Frontal cortex (tissue), 4 donors: Measurements from ENCODE around the gene LAT. TPM values are rescaled to one million over a fixed set of nuclear protein-coding genes. Genes with fewer than 3 reads are reported as not detected.
"Not testable (repeated sequence)": the region's sequence is repeated elsewhere in the genome, so short reads cannot be mapped to it uniquely, and the experiment has no call there.

Source experiments
- DNase-seq, 2 donors: peaks; one replicate each; pipeline ENCODE4 v3.0.0; 2012; ENCODE audit warnings: low spot score in 2 of 2
- FAIRE-seq: peaks from 2 replicates; lab custom pipeline; 2012; peaks lifted over from hg19 to GRCh38; lab: Jason Lieb, UNC
- total RNA-seq: library from RNA; depleted of rRNA; stranded (reverse); fragments of >200 nt; gene quantifications from one replicate; pipeline ENCODE4 v1.2.3, GENCODE V29; 2014
- donor health status: control.
- donor health status: control.
- donor health status: control.

LAT gene
- total RNA-seq, 1 donor from 2014 or later = 0.41 TPM

DNA sequence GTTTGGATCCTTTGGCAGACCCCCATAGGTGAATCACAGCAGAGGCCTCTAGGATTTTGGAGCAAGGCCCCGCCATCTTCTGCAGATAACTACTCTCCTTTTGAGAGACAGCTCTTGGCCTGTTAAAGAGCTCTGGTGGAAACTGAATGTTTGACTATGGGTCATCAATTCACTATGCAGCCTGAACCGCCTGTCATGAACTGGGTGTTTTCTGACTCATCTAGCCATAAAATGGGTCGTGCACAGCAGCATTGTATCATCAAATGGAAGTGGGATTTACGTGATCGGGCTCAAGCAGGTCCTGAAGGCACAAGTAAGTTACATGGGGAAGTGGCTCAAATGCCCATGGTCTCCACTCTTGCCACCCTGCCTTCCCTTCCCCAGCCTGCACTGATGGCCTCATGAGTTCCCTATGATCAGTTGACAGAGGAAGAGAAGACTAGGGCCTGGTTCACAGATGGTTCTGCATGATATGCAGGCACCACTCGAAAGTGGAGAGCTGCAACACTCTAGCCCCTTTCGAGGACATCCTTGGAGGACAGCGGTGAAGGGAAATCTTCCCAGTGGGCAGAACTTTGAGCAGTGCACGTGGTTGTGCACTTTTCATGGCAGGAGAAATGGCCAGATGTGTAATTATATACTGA, 19.8 kb downstream of the LAT start:
- DNase-seq, FAIRE-seq: not testable (repeated sequence)

DNA sequence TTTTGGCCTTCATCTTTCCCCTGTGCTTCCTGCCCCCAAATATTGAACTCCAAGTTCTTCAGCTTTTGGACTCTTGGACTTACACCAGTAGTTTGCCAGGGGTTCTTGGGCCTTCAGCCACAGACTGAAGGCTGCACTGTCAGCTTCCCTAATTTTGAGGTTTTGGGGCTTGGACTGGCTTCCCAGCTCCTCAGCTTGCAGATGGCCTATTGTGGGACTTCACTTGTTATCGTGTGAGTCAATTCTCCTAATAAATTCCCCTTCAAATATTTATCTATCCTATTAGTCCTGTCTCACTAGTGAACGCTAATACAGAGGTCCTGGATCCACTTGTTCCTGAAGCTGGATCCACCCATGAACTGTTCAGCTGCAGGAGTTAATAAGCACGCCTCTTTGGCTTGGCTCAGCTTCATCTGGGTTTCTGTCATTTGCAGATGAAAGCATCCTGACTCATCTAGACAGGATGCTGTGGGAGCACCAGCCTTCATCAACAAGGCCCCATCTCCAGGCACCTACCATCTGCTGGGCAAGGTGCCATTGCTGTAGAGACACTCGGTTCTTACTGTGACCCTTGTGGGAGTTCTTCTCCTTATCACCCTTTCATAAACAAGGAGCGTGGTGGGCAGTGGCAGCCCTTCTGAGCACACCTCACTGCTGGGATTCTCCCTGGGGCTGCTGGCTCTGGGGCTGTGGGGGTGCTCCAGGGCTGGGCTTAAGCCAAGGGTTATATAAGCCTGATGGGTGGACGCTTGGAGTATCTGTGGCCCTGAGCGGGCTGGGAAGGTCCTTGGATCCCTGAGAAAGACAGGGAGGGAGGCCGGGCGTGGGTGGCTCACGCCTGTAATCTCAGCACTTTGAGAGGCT, 23.1 kb downstream of the LAT start:
- DNase-seq = no peak
- FAIRE-seq = no peak

DNA sequence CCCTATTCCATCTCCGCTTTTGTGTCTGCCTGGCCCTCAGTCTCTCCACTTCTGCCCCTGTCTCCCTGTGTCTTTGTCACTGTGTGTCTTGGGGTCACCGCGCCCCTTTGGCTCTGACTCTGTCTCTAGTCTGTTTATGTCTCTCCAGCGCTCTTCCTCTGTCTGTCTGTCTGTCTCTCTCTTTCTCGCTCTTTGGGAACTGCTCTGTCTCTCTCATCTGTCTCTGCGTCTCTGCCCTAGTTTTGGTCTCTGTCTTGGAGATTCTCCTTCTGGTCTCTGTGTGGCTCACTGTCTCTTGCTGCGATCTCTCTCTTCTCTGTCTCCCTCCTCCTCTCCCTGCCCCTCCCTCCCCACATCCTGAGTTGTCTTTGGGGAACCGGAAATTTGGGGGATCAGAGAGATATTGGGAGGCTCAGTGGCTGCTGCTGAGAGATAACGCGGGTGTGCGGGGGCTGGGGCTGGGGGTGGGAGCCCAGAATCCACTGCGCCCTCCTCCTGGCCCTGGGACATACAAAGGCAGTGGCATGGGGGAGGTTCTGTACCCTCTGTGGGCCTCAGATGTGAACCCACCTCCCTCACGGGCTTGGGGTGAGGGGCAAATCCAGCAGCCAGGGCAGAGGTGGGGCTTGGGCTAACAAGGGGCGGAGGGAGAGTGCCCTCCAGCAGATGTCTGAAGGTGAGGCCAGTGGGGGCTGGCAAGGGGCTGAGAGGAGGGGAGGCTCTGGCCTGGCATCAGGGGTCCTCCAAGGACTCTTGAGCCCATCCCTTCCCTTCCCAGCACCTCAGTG, 24.4 kb downstream of the LAT start:
- FAIRE-seq = no peak

DNA sequence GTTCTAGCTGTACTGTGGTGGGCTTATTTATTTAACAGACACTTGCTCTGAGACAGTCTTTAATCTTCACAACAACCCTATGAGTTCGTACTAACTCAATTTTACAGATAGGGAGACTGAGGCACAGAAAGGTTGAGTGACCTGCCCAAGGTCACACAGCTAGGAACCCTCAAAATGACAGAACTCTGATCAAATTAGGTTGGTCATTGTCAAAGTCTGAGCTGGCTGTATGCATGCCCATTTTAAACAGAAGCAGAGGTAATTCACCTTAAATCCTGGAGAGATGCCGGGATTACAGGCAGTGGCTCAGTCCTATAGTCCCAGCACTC, 24.9 kb downstream of the LAT start:
- DNase-seq = no peak
- no peak for FAIRE-seq

More for the DNA sequence above, 24.4 kb downstream of the LAT start:
- DNase-seq = no peak

DNA sequence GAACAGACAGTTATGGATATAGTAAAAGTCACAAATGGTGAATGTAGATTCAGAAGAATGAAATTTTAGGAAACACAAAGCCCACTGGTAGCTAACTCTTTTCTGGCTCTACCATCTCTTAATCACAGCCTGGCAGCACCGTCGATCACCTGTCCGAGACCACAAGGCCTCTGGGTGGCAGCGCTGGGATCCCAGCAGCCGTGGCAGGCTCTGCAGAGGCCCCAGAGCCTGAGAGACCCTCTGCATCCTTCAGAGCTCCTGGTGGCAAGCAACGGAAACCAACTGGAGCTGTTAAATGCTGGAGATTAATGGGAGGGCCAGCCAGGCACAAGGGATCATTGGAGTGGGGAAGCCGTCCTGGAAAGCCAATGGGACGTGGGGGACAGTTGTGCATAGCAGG, 26.3 kb downstream of the LAT start:
- no peak for DNase-seq
- no peak for FAIRE-seq

DNA sequence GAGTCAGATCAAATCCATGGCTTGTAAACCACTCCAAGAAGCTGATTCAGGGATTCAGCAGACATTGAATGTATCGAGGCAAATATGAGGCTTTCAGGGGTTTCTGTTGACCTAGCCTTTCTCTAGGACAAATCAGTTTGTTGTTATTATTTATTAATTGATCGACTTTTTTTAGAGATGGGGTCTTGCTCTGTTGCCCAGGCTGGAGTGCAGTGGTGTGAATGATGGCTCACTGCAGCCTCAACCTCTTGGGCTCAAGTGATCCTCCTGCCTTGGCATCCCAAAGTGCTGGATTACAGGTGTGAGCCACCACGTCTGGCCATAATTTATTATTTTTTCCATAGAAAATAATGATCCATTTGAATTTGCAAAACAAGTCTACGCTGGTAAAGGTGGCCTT, 27.0 kb downstream of the LAT start:
- no peak for FAIRE-seq
- no peak for DNase-seq

DNA sequence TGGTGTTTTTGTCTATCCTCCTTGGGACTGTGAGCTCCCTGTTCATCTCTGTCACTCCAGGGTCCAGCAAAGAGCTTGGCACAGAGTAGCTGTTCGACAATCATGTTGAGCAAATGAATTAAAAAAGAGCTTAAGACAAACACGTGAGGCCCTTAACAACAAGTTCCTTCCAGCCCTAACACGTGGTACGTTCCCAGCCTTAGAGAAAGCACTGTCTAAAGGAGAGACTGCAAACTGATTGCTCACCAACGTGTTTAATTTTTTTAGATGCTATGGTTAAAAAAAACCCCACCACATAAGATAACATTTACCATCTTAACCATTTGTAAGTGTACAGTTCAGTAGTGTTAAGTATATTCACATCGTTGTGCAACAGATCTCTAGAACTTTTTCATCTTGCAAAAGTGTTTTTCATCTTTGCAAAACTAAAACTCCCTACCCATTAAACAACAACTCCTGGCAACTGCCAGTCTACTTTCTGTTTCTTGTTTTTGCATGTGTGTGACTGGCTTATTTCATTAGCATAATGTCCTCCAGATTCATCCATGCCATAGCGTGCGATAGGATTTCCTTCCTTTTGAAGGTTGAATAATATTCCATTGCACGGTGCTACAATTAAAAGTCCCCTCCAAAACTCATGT, 28.2 kb downstream of the LAT start:
- FAIRE-seq = no peak
- no peak for DNase-seq

DNA sequence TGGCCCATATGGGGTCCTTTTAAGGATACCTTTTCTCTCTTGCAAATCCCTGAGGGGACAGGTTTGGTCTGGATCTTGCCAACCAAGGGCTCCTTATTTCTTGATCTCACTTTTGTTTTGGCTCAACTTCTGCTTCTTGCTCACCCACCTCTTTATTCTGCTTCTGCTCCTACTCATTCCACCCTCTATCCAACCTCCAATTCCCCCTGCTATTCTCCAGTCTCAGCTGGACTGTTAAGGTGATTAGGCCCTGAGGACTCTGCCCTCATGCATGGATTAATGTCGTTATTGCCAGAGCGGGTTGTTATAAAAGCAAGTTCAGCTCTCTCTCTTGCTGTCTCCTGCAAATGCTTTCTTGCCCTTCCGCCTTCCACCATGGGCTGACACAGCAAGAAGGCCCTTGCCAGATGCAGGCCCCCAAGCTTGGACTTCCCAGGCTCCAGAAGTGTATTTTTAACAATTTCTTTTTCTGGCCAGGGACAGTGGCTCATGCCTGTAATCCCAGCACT, 29.8 kb downstream of the LAT start:
- no peak for FAIRE-seq
- no peak for DNase-seq

DNA sequence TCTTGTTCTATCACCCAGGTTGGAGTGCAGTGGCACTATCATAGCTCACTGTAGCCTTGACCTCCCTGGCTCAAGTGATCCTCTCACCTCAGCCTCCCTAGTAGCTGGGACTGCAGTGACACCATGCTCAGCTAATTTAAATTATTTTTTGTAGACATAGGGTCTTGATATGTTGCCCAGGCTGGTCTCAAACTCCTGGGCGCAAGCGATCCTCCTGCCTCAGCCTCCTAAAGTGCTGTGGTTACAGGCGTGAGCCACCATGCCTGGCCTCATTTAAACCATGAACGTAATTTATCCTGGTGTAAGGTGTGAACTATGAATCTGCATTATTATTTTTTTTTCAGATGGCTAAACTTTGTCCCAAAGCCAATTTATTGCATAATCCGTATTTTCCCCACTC, 37.3 kb downstream of the LAT start:
- no peak for FAIRE-seq
- no peak for DNase-seq

DNA sequence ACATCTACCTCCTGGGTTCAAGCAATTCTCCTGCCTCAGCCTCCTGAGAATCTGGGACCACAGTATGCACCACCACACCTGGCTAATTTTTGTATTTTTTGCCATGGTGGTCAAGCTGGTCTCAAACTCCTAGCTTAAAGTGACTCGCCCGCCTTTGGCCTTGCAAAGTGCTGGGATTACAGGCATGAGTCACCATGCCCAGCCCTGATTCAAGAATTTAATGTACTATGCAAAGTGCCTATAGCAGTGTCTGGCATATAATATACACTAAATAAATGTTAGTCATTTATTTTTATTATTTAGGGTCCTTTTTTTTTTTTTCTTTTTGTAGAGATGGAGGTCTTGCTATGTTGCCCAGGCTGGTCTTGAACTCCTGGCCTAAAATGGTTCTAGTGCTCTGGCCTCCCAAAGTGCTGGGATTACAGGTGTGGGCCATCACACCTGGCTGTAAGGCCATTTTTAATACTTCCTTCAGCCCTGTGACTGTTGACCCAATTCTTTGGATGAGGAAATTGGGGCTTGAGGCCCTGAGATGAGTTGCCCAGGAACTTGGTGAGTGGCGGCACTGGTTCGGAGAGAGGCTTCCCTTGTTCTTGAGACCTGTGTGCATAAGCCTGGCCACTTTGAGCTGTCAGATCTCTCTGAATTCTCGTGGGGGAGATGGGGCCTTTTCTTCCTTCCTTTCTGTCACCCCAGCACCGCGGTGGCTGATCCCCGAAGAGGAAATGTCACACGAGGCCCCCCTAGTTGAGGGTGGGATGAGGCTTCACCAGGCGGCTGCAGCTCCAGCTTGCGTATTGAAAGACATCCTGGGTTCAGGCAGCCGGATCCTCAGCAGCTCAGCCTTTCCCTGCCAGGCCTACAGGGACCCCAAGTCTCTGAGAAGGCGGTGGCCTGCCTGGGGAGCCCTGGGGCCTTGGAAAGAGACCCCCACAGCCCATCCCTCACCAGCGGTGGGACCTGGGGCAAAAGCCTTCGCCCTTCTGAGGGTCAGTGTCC, 38.7 kb downstream of the LAT start:
- FAIRE-seq = no peak
- DNase-seq = no peak

DNA sequence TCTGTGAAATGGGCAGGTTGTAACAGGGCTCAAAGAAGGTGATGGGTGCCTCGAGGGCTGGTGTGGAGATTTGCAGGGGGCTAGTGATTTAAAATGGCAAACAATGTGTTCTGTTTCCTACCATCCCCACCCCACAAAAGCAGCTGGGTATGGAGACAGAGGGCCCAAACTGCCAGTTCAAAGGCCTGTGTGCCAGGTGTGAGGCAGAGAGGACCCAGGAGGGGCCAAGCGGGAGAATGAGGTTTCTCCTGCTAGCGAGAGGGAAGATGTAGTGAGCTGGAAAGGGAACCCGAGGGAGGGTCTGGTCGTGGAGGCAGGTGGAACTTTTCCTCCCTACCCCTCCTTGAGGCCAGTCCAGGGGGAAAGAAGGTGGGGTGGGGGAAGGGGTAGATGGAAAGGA, 39.4 kb downstream of the LAT start:
- DNase-seq = no peak
- no peak for FAIRE-seq

DNA sequence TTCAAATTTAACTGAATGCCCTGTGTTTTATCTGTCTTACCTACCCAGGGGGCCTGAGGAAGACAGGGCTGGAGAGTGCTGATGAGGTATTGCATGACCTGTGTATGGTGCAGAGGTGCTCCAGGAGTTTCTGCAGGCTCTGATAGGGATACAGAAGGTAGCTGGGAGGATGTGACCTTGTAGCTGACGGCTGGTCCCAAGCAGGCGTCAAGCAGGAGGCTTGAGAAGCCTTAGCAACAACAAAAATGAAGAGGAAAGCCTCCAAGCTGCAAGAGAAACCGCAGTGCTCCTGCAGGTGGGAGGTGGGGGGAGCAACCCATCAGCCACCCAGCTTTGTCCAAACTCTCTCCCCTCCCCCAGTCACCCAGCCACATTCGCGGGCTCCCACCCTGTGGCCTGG, 40.4 kb downstream of the LAT start:
- DNase-seq (no peak), FAIRE-seq (no peak)

DNA sequence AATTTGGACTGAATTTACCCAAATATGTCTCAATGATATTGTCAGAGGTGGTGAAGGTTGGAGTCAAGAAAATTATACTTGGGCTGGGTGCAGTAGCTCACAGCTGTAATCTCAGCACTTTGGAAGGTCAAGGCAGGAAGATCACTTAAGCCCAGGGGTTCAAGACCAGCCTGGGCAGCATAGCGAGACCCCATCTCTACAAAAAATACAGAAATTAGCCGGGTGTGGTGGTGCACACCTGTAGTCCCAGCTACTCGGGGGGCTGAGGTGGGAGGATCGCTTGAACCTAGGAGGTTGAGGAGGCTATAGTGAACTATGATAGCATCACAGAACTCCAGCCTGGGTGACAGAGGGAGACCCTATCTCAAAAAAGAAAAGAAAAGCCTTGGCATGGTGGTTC, 40.9 kb downstream of the LAT start:
- no peak for DNase-seq
- no peak for FAIRE-seq

DNA sequence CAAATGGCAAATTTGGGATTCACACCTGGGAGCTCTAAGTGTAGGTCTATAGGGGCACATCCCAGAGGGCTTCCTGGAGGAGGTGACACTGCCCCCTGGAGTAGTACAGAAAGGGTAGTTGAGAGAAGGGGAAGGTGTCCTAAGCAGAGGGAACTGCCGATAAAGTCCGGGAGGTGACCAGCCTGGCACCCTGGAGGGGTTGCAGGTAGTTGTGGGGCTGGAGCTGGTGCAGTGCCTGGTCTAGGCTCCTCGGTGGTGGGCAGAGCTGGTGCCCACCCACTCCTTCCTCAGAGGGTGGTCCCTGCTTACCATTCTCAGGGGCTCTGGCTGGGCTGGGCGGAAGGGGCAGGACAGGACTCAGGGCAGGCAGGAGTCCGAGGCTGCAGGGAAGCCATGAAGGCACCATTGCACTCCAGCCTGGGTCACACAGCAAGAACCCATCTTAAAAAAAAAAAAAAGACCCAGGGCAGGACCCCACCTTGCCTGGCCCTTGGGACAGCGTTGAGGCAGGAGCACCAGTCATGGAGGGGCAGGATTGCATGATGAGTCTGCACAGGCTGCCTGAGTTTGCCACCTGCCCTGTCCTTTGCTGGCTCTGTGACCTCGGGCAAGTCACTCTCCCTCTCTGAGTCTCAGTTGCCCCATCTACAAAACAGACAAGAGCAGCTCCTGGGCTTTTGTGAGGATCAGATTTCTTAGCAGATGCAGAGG, 43.8 kb downstream of the LAT start:
- DNase-seq (no peak), FAIRE-seq (no peak)

DNA sequence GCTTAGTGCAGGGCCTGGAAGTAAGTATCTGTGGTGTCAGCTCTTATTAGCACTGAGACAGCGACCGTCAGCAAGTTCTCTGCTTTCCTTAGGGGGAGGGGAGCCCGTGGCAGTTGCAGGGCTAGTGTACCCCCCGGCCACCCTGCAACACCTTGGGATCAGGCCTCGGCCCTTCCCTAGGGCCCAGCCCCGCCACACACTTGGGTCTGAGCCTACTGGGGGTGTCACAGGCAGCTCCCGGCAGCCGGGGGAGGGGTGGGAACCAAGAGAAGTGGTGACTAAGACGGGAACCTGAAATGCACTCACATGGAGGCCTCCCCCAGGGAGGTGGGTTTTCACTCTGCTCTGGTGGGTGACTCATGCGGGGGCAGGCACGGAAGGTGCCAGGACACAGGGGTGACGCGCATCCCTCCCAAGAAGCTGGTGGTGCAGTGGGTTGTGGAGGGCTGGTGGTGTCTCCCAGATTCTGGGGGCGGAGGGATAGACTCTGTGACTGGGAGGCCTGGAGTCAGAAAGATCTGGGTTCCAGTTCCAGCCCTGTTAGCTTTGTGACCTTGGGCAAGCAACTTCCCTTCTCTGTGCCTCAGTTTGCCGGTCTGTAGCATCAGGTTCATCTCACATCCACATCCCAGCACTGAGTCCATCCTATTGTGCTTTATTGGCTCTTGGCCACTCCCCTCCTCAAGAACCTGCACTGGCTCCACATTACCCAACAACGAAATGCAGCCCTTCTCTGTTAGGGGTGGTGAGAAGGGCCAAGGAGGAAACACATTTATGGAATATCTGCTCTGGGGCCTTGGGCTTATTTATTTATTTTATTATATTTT, 44.5 kb downstream of the LAT start:
- FAIRE-seq (no peak), DNase-seq (peak in 1 of 2 donors; percentile 49)

DNA sequence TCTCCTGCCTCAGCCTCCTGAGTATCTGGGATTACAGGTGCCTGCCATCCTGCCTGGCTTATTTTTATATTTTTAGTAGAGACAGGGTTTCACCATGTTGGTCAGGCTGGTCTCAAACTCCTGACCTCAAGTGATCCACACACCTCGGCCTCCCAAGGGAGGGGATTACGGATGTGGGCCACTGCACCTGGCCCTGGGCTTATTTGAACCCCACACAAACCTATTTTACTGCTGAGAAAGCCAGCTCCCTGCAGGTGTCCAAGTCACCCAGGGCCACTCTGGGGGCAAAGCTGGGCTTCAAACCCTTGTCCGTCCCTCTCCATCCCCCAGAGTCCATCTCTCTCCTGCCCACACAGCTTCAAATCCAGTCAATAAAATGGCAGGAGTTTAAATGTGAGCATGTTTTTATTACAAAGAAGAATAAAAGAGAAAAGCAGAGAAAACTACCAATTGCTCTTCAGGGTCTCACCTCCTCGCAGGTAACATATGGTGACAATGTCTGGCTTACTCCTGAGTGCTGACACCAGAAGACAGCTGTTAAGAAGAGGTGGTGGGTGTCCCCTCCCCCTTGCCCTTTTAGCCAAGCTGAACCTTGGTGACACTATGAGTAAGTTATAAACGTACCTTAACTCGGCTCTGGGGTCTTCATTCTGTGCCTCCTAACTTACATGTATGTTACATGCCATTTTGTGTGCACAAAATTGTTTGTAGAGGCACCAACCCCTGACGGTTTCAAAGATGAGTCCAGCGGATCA, 45.4 kb downstream of the LAT start:
- no peak for FAIRE-seq
- no peak for DNase-seq
